ENCODE results near the gene RBP5. TPM values are rescaled to one million over a fixed set of nuclear protein-coding genes. Genes with fewer than 3 reads are reported as not detected.

RBP5 gene
- polyA plus RNA-seq, 3 donors, result 41.9 to 72.7 (median 55.5) TPM

- DNase-seq (ENCODE audit: extremely low read depth in 1 of 11, low read depth in 9 of 11, low spot score in 4 of 11), result no peak
These were observed 25.4 kb upstream of the RBP5 start for GRCh38 chr12:7154042-7154441.

- DNase-seq (ENCODE audit: extremely low read depth in 1 of 11, low read depth in 9 of 11, low spot score in 4 of 11), result no peak
These were observed 24.1 kb upstream of the RBP5 start for GRCh38 chr12:7152818-7153217.

- no peak for DNase-seq (ENCODE audit: extremely low read depth in 1 of 11, low read depth in 9 of 11, low spot score in 4 of 11)
These were observed 22.8 kb upstream of the RBP5 start for GRCh38 chr12:7151532-7151931.

- DNase-seq (ENCODE audit: extremely low read depth in 1 of 11, low read depth in 9 of 11, low spot score in 4 of 11), result no peak
These were observed 22.2 kb upstream of the RBP5 start for GRCh38 chr12:7150841-7151240.

GRCh38 chr12:7150356-7150755 lies 21.7 kb upstream of the RBP5 start:
- no peak for DNase-seq (ENCODE audit: extremely low read depth in 1 of 11, low read depth in 9 of 11, low spot score in 4 of 11)

GRCh38 chr12:7146906-7147305 lies 18.2 kb upstream of the RBP5 start:
- DNase-seq (ENCODE audit: extremely low read depth in 1 of 11, low read depth in 9 of 11, low spot score in 4 of 11), result no peak

GRCh38 chr12:7146228-7146627 lies 17.5 kb upstream of the RBP5 start:
- no peak for DNase-seq (ENCODE audit: extremely low read depth in 1 of 11, low read depth in 9 of 11, low spot score in 4 of 11)

- no peak for DNase-seq (ENCODE audit: extremely low read depth in 1 of 11, low read depth in 9 of 11, low spot score in 4 of 11)
These were observed 17.0 kb upstream of the RBP5 start for GRCh38 chr12:7145671-7146070.

GRCh38 chr12:7144414-7145120 lies 15.9 kb upstream of the RBP5 start:
- no peak for DNase-seq (ENCODE audit: extremely low read depth in 1 of 11, low read depth in 9 of 11, low spot score in 4 of 11)

- no peak for DNase-seq (ENCODE audit: extremely low read depth in 1 of 11, low read depth in 9 of 11, low spot score in 4 of 11)
These were observed 14.9 kb upstream of the RBP5 start for GRCh38 chr12:7143564-7143963.

- no peak for DNase-seq (ENCODE audit: extremely low read depth in 1 of 11, low read depth in 9 of 11, low spot score in 4 of 11)
These were observed 14.2 kb upstream of the RBP5 start for GRCh38 chr12:7142809-7143465.

- DNase-seq (ENCODE audit: extremely low read depth in 1 of 11, low read depth in 9 of 11, low spot score in 4 of 11), result no peak
These were observed 13.5 kb upstream of the RBP5 start for GRCh38 chr12:7142056-7142644.

GRCh38 chr12:7141351-7142005 lies 12.8 kb upstream of the RBP5 start:
- no peak for DNase-seq (ENCODE audit: extremely low read depth in 1 of 11, low read depth in 9 of 11, low spot score in 4 of 11)

GRCh38 chr12:7139200-7139599 lies 10.5 kb upstream of the RBP5 start:
- DNase-seq (ENCODE audit: extremely low read depth in 1 of 11, low read depth in 9 of 11, low spot score in 4 of 11), result no peak

- DNase-seq (ENCODE audit: extremely low read depth in 1 of 11, low read depth in 9 of 11, low spot score in 4 of 11), result no peak
These were observed 9.2 kb upstream of the RBP5 start for GRCh38 chr12:7137908-7138307.

- DNase-seq (ENCODE audit: extremely low read depth in 1 of 11, low read depth in 9 of 11, low spot score in 4 of 11), result no peak
These were observed 8.0 kb upstream of the RBP5 start for GRCh38 chr12:7136676-7137075.

- no peak for DNase-seq (ENCODE audit: extremely low read depth in 1 of 11, low read depth in 9 of 11, low spot score in 4 of 11)
These were observed 7.4 kb upstream of the RBP5 start for GRCh38 chr12:7136071-7136470.

GRCh38 chr12:7134396-7135166 lies 5.9 kb upstream of the RBP5 start:
- DNase-seq (ENCODE audit: extremely low read depth in 1 of 11, low read depth in 9 of 11, low spot score in 4 of 11), result no peak

- DNase-seq (ENCODE audit: extremely low read depth in 1 of 11, low read depth in 9 of 11, low spot score in 4 of 11), result no peak
These were observed 2.8 kb upstream of the RBP5 start for GRCh38 chr12:7131502-7131866.

All from renal cortex interstitium (tissue), 11 donors.